Measurements from ENCODE around the gene MOSPD3.
"Not testable (repeated sequence)": the region's sequence is repeated elsewhere in the genome, so short reads cannot be mapped to it uniquely, and the experiment has no call there.

MOSPD3 gene, protein sequence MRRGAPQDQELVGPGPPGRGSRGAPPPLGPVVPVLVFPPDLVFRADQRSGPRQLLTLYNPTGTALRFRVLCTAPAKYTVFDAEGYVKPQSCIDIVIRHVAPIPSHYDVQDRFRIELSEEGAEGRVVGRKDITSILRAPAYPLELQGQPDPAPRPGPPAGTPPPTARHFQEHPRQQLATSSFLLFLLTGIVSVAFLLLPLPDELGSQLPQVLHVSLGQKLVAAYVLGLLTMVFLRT

DNA sequence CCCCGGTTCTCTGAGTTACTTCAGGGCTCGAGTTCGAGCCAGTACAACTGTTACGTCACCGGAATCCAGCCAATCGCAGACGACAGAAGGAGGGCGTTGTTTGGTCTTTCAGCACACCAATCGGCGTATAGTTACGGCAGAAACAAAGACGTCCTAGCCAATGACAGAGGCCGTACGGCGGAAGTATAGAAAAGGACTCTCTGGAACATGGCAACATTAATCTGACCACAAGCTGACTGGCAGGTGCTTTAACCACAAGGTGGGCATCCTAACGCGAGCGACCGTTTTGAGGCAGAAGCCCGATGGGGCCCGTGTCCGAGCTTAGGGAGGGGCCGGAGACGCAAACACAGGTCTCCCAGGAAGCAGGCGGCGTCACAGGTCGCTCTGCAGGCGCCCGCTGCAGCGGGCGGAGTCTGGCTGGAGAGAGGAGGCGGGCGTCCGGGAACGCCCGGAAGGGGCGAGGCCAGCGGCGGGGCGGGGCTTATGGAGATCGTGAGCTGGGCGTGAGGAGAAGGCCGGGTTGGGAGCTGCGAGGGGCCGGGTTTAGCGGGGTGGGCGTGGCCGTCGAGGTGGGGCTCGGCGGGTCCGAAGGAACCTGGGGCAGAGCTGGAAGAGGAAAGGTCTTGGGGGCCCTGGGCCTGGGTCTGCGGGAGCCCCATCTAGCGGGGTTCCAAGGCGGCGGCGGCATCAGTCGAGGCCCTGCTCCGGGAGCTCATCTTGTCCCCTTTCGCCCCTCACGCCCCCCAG, at the start of gene MOSPD3:
Gene MOSPD3, plus strand, starts transcription at position 558 of the 747 bp plus-strand sequence. CDS start 252 bp downstream, outside the sequence.
- H3K79me2 ChIP-seq (ENCODE audit: insufficient read depth, low read length): peaks cover 5% of the 10 kb centered on the region; the same call in 1 of the 2 replicates
- no peaks in the 10 kb centered on the region for H3K27me3 ChIP-seq (ENCODE audit: insufficient read depth, low read length, poor library complexity)
- H3K4me2 ChIP-seq (ENCODE audit: insufficient read depth, low read length): peak within 1 kb of the TSS; percentile 98
- TF ChIP-seq, protein P1, sequence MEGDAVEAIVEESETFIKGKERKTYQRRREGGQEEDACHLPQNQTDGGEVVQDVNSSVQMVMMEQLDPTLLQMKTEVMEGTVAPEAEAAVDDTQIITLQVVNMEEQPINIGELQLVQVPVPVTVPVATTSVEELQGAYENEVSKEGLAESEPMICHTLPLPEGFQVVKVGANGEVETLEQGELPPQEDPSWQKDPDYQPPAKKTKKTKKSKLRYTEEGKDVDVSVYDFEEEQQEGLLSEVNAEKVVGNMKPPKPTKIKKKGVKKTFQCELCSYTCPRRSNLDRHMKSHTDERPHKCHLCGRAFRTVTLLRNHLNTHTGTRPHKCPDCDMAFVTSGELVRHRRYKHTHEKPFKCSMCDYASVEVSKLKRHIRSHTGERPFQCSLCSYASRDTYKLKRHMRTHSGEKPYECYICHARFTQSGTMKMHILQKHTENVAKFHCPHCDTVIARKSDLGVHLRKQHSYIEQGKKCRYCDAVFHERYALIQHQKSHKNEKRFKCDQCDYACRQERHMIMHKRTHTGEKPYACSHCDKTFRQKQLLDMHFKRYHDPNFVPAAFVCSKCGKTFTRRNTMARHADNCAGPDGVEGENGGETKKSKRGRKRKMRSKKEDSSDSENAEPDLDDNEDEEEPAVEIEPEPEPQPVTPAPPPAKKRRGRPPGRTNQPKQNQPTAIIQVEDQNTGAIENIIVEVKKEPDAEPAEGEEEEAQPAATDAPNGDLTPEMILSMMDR (IDR thresholded peaks at IDR 0.05; ENCODE audit: borderline replicate concordance, extremely low read depth, low read length, poor library complexity, severe bottlenecking): no peak
- TF ChIP-seq EZH2 (IDR thresholded peaks at IDR 0.05; ENCODE audit: borderline replicate concordance, low read depth, low read length, severe bottlenecking): no peak
- peaks cover 5% of the 10 kb centered on the region; the same call in 1 of the 2 replicates for H3K36me3 ChIP-seq (ENCODE audit: insufficient read depth, low read length)
- H3K27ac ChIP-seq (ENCODE audit: low read length): peak within 1 kb of the TSS; percentile 89
- peak; percentile 99 for DNase-seq
- H3K9me3 ChIP-seq (ENCODE audit: insufficient read depth, low read length, severe bottlenecking): no peaks in the 10 kb centered on the region
- peak within 1 kb of the TSS; percentile 56 to 58 for H3K4me3 ChIP-seq (ENCODE audit: low read depth in 1 of 2, low read length in 2 of 2)
- peak within 1 kb of the TSS; percentile 80 for H2AFZ ChIP-seq (ENCODE audit: low read depth, low read length)
- peak; percentile 92 for ATAC-seq (ENCODE audit: insufficient read depth, low read depth)
- peak within 1 kb of the TSS; percentile 89 for H3K9ac ChIP-seq (ENCODE audit: low read depth, low read length)
- no peaks in the 10 kb centered on the region; the same call in 1 of the 2 replicates for H4K20me1 ChIP-seq (ENCODE audit: insufficient read depth, low read length)
- peaks cover 24% of the 10 kb centered on the region for H3K4me1 ChIP-seq (ENCODE audit: insufficient read depth, low read length)

GRCh38 chr7:100563100-100563564, 49.2 kb upstream of the MOSPD3 start:
- H3K36me3 ChIP-seq (ENCODE audit: insufficient read depth, low read length): peaks cover 20% of the 10 kb centered on the region
- peaks cover 14% of the 10 kb centered on the region for H4K20me1 ChIP-seq (ENCODE audit: insufficient read depth, low read length)
- H3K4me3 ChIP-seq (ENCODE audit: low read depth in 1 of 2, low read length in 2 of 2): no peak overlapping the region
- ATAC-seq (ENCODE audit: insufficient read depth, low read depth): no peak
- no peak for TF ChIP-seq EZH2 (IDR thresholded peaks at IDR 0.05; ENCODE audit: borderline replicate concordance, low read depth, low read length, severe bottlenecking)
- TF ChIP-seq, protein P1 (IDR thresholded peaks at IDR 0.05; ENCODE audit: borderline replicate concordance, extremely low read depth, low read length, poor library complexity, severe bottlenecking): no peak
- no peaks in the 10 kb centered on the region for H3K79me2 ChIP-seq (ENCODE audit: insufficient read depth, low read length)
- no peak overlapping the region for H2AFZ ChIP-seq (ENCODE audit: low read depth, low read length)
- DNase-seq: no peak
- H3K4me2 ChIP-seq (ENCODE audit: insufficient read depth, low read length): no peak overlapping the region
- H3K4me1 ChIP-seq (ENCODE audit: insufficient read depth, low read length): peaks cover 3% of the 10 kb centered on the region; the same call in 1 of the 2 replicates
- H3K9ac ChIP-seq (ENCODE audit: low read depth, low read length): no peak overlapping the region
- H3K27me3 ChIP-seq (ENCODE audit: insufficient read depth, low read length, poor library complexity): no peaks in the 10 kb centered on the region
- no peaks in the 10 kb centered on the region for H3K9me3 ChIP-seq (ENCODE audit: insufficient read depth, low read length, severe bottlenecking)
- no peak overlapping the region for H3K27ac ChIP-seq (ENCODE audit: low read length)

GRCh38 chr7:100563809-100564400, 48.4 kb upstream of the MOSPD3 start:
- no peak overlapping the region for H2AFZ ChIP-seq (ENCODE audit: low read depth, low read length)
- H3K9me3 ChIP-seq (ENCODE audit: insufficient read depth, low read length, severe bottlenecking): no peaks in the 10 kb centered on the region
- H3K36me3 ChIP-seq (ENCODE audit: insufficient read depth, low read length): peaks cover 17% of the 10 kb centered on the region
- peaks cover 3% of the 10 kb centered on the region; the same call in 1 of the 2 replicates for H3K4me1 ChIP-seq (ENCODE audit: insufficient read depth, low read length)
- H3K79me2 ChIP-seq (ENCODE audit: insufficient read depth, low read length): no peaks in the 10 kb centered on the region
- DNase-seq: peak; percentile 83
- no peak overlapping the region for H3K9ac ChIP-seq (ENCODE audit: low read depth, low read length)
- no peaks in the 10 kb centered on the region for H3K27me3 ChIP-seq (ENCODE audit: insufficient read depth, low read length, poor library complexity)
- H3K4me2 ChIP-seq (ENCODE audit: insufficient read depth, low read length): no peak overlapping the region
- TF ChIP-seq EZH2 (IDR thresholded peaks at IDR 0.05; ENCODE audit: borderline replicate concordance, low read depth, low read length, severe bottlenecking): no peak
- TF ChIP-seq, protein P1 (IDR thresholded peaks at IDR 0.05; ENCODE audit: borderline replicate concordance, extremely low read depth, low read length, poor library complexity, severe bottlenecking): peak; percentile 98
- peak; percentile 82 for ATAC-seq (ENCODE audit: insufficient read depth, low read depth)
- H3K27ac ChIP-seq (ENCODE audit: low read length): 0 out of 2 replicates have a peak overlapping the region, but pooled peaks have one; percentile 4
- peaks cover 14% of the 10 kb centered on the region for H4K20me1 ChIP-seq (ENCODE audit: insufficient read depth, low read length)
- H3K4me3 ChIP-seq (ENCODE audit: low read depth in 1 of 2, low read length in 2 of 2): no peak overlapping the region

DNA sequence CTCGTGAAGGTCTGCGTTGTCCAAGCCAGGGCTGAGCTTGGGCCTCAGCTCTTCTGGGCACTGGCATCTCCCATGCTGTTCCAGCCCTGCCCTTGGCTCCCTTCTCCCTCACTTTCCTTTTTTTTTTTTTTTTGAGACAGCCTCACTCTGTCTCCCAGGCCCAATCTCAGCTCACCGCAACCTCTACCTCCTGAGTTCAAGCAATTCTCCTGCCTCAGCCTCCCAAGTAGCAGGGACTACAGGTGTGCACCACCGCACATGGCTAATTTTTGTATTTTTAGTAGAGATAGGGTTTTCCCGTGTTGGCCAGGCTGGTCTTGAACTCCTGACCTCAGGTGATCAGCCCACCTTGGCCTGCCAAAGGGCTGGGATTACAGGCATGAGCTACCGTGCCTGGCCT, 47.9 kb upstream of the MOSPD3 start:
- H3K9ac ChIP-seq (ENCODE audit: low read depth, low read length); H3K27me3 ChIP-seq (ENCODE audit: insufficient read depth, low read length, poor library complexity); H3K9me3 ChIP-seq (ENCODE audit: insufficient read depth, low read length, severe bottlenecking); ATAC-seq (ENCODE audit: insufficient read depth, low read depth); H2AFZ ChIP-seq (ENCODE audit: low read depth, low read length); DNase-seq; H3K4me1 ChIP-seq (ENCODE audit: insufficient read depth, low read length); H3K4me3 ChIP-seq (ENCODE audit: low read depth in 1 of 2, low read length in 2 of 2); H3K4me2 ChIP-seq (ENCODE audit: insufficient read depth, low read length); H3K79me2 ChIP-seq (ENCODE audit: insufficient read depth, low read length): not testable (repeated sequence)
- Histone ChIP-seq H3K36me3 (ENCODE audit: insufficient read depth, low read length) (peaks cover 14% of the 10 kb centered on the region), H4K20me1 (ENCODE audit: insufficient read depth, low read length) (peaks cover 17% of the 10 kb centered on the region), H3K27ac (ENCODE audit: low read length) (0 out of 2 replicates have a peak overlapping the region, but pooled peaks have one; percentile 4)

Measured in DND-41 (cell line).